H9 (cell line): ENCODE measurements around the gene GFRA1. TPM values are rescaled to one million over a fixed set of nuclear protein-coding genes. Genes with fewer than 3 reads are reported as not detected.

Experiments
- DNase-seq: peaks from one replicate; pipeline ENCODE4 v3.0.0-alpha.2; 2017
- H2AFZ ChIP-seq: one replicate; pipeline ENCODE4 v1.6.1; 2013; ENCODE audit warnings: mild to moderate bottlenecking, low read length, control low read depth, moderate library complexity
- H2AK5ac ChIP-seq: 2 replicates; pipeline ENCODE4 v1.6.1; 2013; ENCODE audit warnings: low read length, control low read depth, mixed read lengths; ENCODE audit not compliant: insufficient read length
- H2BK120ac ChIP-seq: one replicate; pipeline ENCODE4 v1.6.1; 2013; ENCODE audit warnings: low read depth, mild to moderate bottlenecking, low read length, control low read depth, inconsistent platforms; ENCODE audit not compliant: poor library complexity, severe bottlenecking
- H2BK12ac ChIP-seq: 2 replicates; pipeline ENCODE4 v1.6.1; 2013; ENCODE audit warnings: low read length, control low read depth, mixed read lengths, low read depth; ENCODE audit not compliant: insufficient read length
- H2BK15ac ChIP-seq: 2 replicates; pipeline ENCODE4 v1.6.1; 2013; ENCODE audit warnings: low read depth, low read length, control low read depth
- H2BK20ac ChIP-seq: one replicate; pipeline ENCODE4 v1.6.1; 2013; ENCODE audit warnings: low read depth, mild to moderate bottlenecking, low read length, control low read depth, inconsistent platforms; ENCODE audit not compliant: poor library complexity, severe bottlenecking
- H2BK5ac ChIP-seq: 2 replicates; pipeline ENCODE4 v1.6.1; 2013; ENCODE audit warnings: low read length, control low read depth, mixed read lengths; ENCODE audit not compliant: insufficient read length
- H3K14ac ChIP-seq: 2 replicates; pipeline ENCODE4 v1.6.1; 2013; ENCODE audit warnings: low read length, control low read depth; ENCODE audit not compliant: insufficient read depth
- H3K18ac ChIP-seq: 2 replicates; pipeline ENCODE4 v1.6.1; 2013; ENCODE audit warnings: low read depth, mild to moderate bottlenecking, mixed read lengths, low read length, control low read depth; ENCODE audit not compliant: insufficient read length
- H3K23ac ChIP-seq: 2 replicates; pipeline ENCODE4 v1.6.1; 2013; ENCODE audit warnings: low read length, control low read depth, mixed read lengths, low read depth; ENCODE audit not compliant: insufficient read length
- H3K23me2 ChIP-seq: 2 replicates; pipeline ENCODE4 v1.6.1; 2013; ENCODE audit warnings: low read depth, mild to moderate bottlenecking, mixed read lengths, low read length, control low read depth; ENCODE audit not compliant: insufficient read length, poor library complexity, severe bottlenecking
- H3K27ac ChIP-seq: 2 replicates; pipeline ENCODE4 v1.5.1; 2013; ENCODE audit warnings: low read length, control low read depth, mixed read lengths, low read depth; ENCODE audit not compliant: insufficient read length
- H3K27me3 ChIP-seq: 2 replicates; pipeline ENCODE4 v1.6.1; 2013; ENCODE audit warnings: low read length, control low read depth, inconsistent platforms; ENCODE audit not compliant: insufficient read depth
- H3K4ac ChIP-seq: 2 replicates; pipeline ENCODE4 v1.6.1; 2013; ENCODE audit warnings: low read depth, mild to moderate bottlenecking, control low read depth, inconsistent platforms, low read length, moderate library complexity
- H3K4me1 ChIP-seq: 2 replicates; pipeline ENCODE4 v1.6.1; 2013; ENCODE audit warnings: low read length, control low read depth, inconsistent platforms; ENCODE audit not compliant: insufficient read depth
- H3K4me2 ChIP-seq: 2 replicates; pipeline ENCODE4 v1.6.1; 2013; ENCODE audit warnings: low read length, control low read depth, mixed read lengths; ENCODE audit not compliant: insufficient read length, insufficient read depth
- H3K56ac ChIP-seq: 2 replicates; pipeline ENCODE4 v1.6.1; 2013; ENCODE audit warnings: low read depth, mild to moderate bottlenecking, mixed read lengths, low read length, control low read depth; ENCODE audit not compliant: insufficient read length
- H3K79me1 ChIP-seq: 2 replicates; pipeline ENCODE4 v1.6.1; 2013; ENCODE audit warnings: low read depth, mild to moderate bottlenecking, moderate library complexity, low read length, control low read depth, inconsistent platforms; ENCODE audit not compliant: insufficient read depth, poor library complexity, severe bottlenecking
- H3K79me2 ChIP-seq: 2 replicates; pipeline ENCODE4 v1.6.1; 2013; ENCODE audit warnings: low read length, control low read depth, inconsistent platforms; ENCODE audit not compliant: insufficient read depth
- H3K9ac ChIP-seq: 2 replicates; pipeline ENCODE4 v1.6.1; 2013; ENCODE audit warnings: low read length, control low read depth, mixed read lengths; ENCODE audit not compliant: insufficient read length; ENCODE audit errors: extremely low read depth
- H3K9me3 ChIP-seq: one replicate; pipeline ENCODE4 v1.6.1; 2013; ENCODE audit warnings: low read depth, low read length, inconsistent platforms; ENCODE audit not compliant: control insufficient read depth
- H3T11ph ChIP-seq: one replicate; pipeline ENCODE4 v1.6.1; 2013; ENCODE audit warnings: mild to moderate bottlenecking, low read length, control low read depth, inconsistent platforms
- H4K20me1 ChIP-seq: one replicate; pipeline ENCODE4 v1.6.1; 2013; ENCODE audit not compliant: control insufficient read depth, insufficient read length, insufficient read depth
- H4K5ac ChIP-seq: 2 replicates; pipeline ENCODE4 v1.6.1; 2013; ENCODE audit warnings: low read depth, mild to moderate bottlenecking, mixed read lengths, low read length, control low read depth; ENCODE audit not compliant: insufficient read length
- H4K8ac ChIP-seq: replicated peaks from 2 replicates; pipeline ENCODE4 v1.6.1; 2013; ENCODE audit warnings: low read length, control low read depth, mixed read lengths, low read depth; ENCODE audit not compliant: insufficient read length
- H4K91ac ChIP-seq: 2 replicates; pipeline ENCODE4 v1.6.1; 2013; ENCODE audit warnings: low read depth, mild to moderate bottlenecking, moderate library complexity, mixed read lengths, low read length, control low read depth; ENCODE audit not compliant: insufficient read length
- H3K27ac Mint-ChIP-seq, 3 experiments: 2 replicates in 2 of 3; 3 replicates in 1 of 3; pipeline ENCODE4 v1.8.0; 2020 to 2021; ENCODE audit warnings: mixed read lengths in 3 of 3, mild to moderate bottlenecking in 1 of 3, moderate library complexity in 1 of 3
- H3K27me3 Mint-ChIP-seq: 2 replicates; pipeline ENCODE4 v1.8.0; 2021; ENCODE audit warnings: low read depth, mild to moderate bottlenecking, moderate library complexity, mixed read lengths
- H3K36me3 Mint-ChIP-seq, 3 experiments: 2 replicates in 2 of 3; 3 replicates in 1 of 3; pipeline ENCODE4 v1.8.0; 2020 to 2021; ENCODE audit warnings: low read depth in 3 of 3, mixed read lengths in 3 of 3; ENCODE audit not compliant: insufficient read depth in 1 of 3
- H3K4me1 Mint-ChIP-seq, 2 experiments: 2 replicates each; pipeline ENCODE4 v1.8.0; 2020; ENCODE audit warnings: mixed read lengths in 2 of 2
- H3K4me3 Mint-ChIP-seq, 2 experiments: 2 replicates in 1 of 2; 3 replicates in 1 of 2; pipeline ENCODE4 v1.8.0; 2020 to 2021; ENCODE audit warnings: mild to moderate bottlenecking in 2 of 2, mixed read lengths in 2 of 2, moderate library complexity in 1 of 2
- H3K9me3 Mint-ChIP-seq, 2 experiments: 2 replicates in 1 of 2; 3 replicates in 1 of 2; pipeline ENCODE4 v1.8.0; 2020; ENCODE audit warnings: mild to moderate bottlenecking in 2 of 2, mixed read lengths in 2 of 2, moderate library complexity in 1 of 2
- CTCF ChIP-seq: fragments of 200-600 bp; sonication (generic); conservative IDR thresholded peaks from 3 replicates; pipeline ENCODE4 v1.8.0; 2021; ENCODE audit warnings: antibody characterized with exemption, mild to moderate bottlenecking
- WGBS: extraction: QIAGEN DNeasy Blood & Tissue Kit; methylation state at CpG from one replicate; pipeline ENCODE4 v1.1.7; 2013; ENCODE audit warnings: missing lambda C conversion rate, low lambda C conversion rate, mixed read lengths; ENCODE audit not compliant: insufficient read length; ENCODE audit errors: extremely low coverage; 5-methylcytosine and 5-hydroxymethylcytosine counted together
- total RNA-seq: library from RNA; stranded (reverse); gene quantifications from 2 replicates; pipeline ENCODE4 v1.2.1, GENCODE V29; 2021

Gene GFRA1
- total RNA-seq, 1 experiment from 2014 or later = 0.24 TPM

- Histone ChIP-seq H3K18ac (no peak overlapping the region), H3K4ac (no peak overlapping the region), H3K9ac (no peak overlapping the region), H3K79me1 (no peaks in the 10 kb centered on the region), H4K8ac (no peak overlapping the region), H3K23ac (no peak overlapping the region), H3K4me2 (no peak overlapping the region), H2BK5ac (no peak overlapping the region), H3K14ac (no peak overlapping the region), H3K23me2 (no peaks in the 10 kb centered on the region), H3T11ph (no peak overlapping the region), H3K27ac (no peak overlapping the region), H4K5ac (no peak overlapping the region), H3K27me3 (no peaks in the 10 kb centered on the region), H2AK5ac (no peak overlapping the region), H4K20me1 (no peaks in the 10 kb centered on the region), H2BK15ac (no peak overlapping the region), H2BK20ac (no peak overlapping the region), H3K79me2 (no peaks in the 10 kb centered on the region), H3K9me3 (no peaks in the 10 kb centered on the region), H2BK12ac (no peak overlapping the region), H2BK120ac (no peak overlapping the region), H4K91ac (no peak overlapping the region), H2AFZ (no peak overlapping the region), H3K4me1 (no peaks in the 10 kb centered on the region; the same call in 1 of the 2 replicates), H3K56ac (no peak overlapping the region)
- Mint-ChIP-seq H3K36me3 (no peaks in the 10 kb centered on the region), H3K27ac (no peak overlapping the region), H3K4me3 (no peak overlapping the region), H3K9me3 (peaks cover 2 to 8% of the 10 kb centered on the region in 2 experiments; a peak in 2 of 5 replicates), H3K27me3 (peaks cover 3% of the 10 kb centered on the region), H3K4me1 (peaks cover 0 to 2% of the 10 kb centered on the region in 2 experiments; a peak in 2 of 4 replicates)
- DNase-seq = no peak
- WGBS = no CpG with 5 or more reads among the region's 9 CpGs
- TF ChIP-seq CTCF = no peak
Measured at GRCh38 chr10:116286626-116287200, 13.7 kb upstream of the GFRA1 start.
